Gastroesophageal sphincter (tissue), 4 donors: ENCODE data around the gene TEDC1. TPM values are rescaled to one million over a fixed set of nuclear protein-coding genes. Genes with fewer than 3 reads are reported as not detected.
A peak's percentile ranks its signal among the peaks of the same experiment; 100 is the strongest.

Experiments used
- ATAC-seq: fragments of 150-250 bp; one replicate; pipeline ENCODE4 v1.9.1; 2016; ENCODE audit warnings: mild to moderate bottlenecking, moderate library complexity
- H3K27ac ChIP-seq, 4 donors: fragments of 200-600 bp; sonication (generic) in 3 of 4; 1 replicate in 3 of 4; 2 replicates in 1 of 4; pipeline ENCODE4 v1.5.1; 2016 to 2019
- H3K27me3 ChIP-seq: fragments of 200-600 bp; sonication (generic); one replicate; pipeline ENCODE4 v1.5.1; 2019
- H3K36me3 ChIP-seq, 2 donors: fragments of 200-600 bp; sonication (generic); one replicate each; pipeline ENCODE4 v1.5.1; 2019; ENCODE audit warnings: control low read depth in 1 of 2
- H3K4me1 ChIP-seq, 3 donors: fragments of 200-600 bp; sonication (generic); 1 replicate in 2 of 3; 2 replicates in 1 of 3; pipeline ENCODE4 v1.5.1; 2016 to 2019; ENCODE audit warnings: control low read depth in 2 of 3
- H3K4me3 ChIP-seq, 2 donors: fragments of 200-600 bp; sonication (generic); one replicate each; pipeline ENCODE4 v1.5.1; 2019; ENCODE audit warnings: mild to moderate bottlenecking in 1 of 2, moderate library complexity in 1 of 2
- H3K9me3 ChIP-seq, 3 donors: fragments of 200-600 bp; sonication (generic); one replicate each; pipeline ENCODE4 v1.5.1; 2017 to 2019; ENCODE audit warnings: control low read depth in 2 of 3
- EP300 ChIP-seq: sonication (generic); formaldehyde crosslinking; IDR thresholded peaks from one replicate; pipeline ENCODE4 v1.6.1; 2017; ENCODE audit warnings: antibody characterized with exemption, mild to moderate bottlenecking
- POLR2A ChIP-seq, 2 donors: fragments of 450-650 bp; IDR thresholded peaks; one replicate each; pipeline ENCODE4 v1.6.1; 2017; ENCODE audit warnings: antibody characterized with exemption in 2 of 2, mild to moderate bottlenecking in 2 of 2, moderate library complexity in 1 of 2
- POLR2AphosphoS5 ChIP-seq: sonication (generic); formaldehyde crosslinking; IDR thresholded peaks from one replicate; pipeline ENCODE4 v1.6.1; 2017; ENCODE audit warnings: antibody characterized with exemption
- WGBS, 2 donors: methylation state at CpG; one replicate each; pipeline ENCODE4 v1.1.5; 2018; ENCODE audit warnings: low coverage in 1 of 2; 5-methylcytosine and 5-hydroxymethylcytosine counted together
- total RNA-seq, 4 donors: library from RNA; depleted of rRNA; stranded (reverse); fragments of >200 nt; gene quantifications; one replicate each; pipeline ENCODE4 v1.1.0, GENCODE V29; 2016
- TF ChIP-seq, protein P1 (sequence below), 4 experiments: fragments of 200-600 bp in 2 of 4; fragments of 450-650 bp in 2 of 4; sonication (generic) in 1 of 4; IDR thresholded peaks; one replicate each; pipeline ENCODE4 v1.5.1; 2017 to 2019; ENCODE audit warnings: antibody characterized with exemption in 4 of 4, mild to moderate bottlenecking in 2 of 4, moderate library complexity in 2 of 4

The TEDC1 gene
- total RNA-seq, 4 donors from 2014 or later, result 4.6 to 7.9 (median 5.4) TPM

DNA sequence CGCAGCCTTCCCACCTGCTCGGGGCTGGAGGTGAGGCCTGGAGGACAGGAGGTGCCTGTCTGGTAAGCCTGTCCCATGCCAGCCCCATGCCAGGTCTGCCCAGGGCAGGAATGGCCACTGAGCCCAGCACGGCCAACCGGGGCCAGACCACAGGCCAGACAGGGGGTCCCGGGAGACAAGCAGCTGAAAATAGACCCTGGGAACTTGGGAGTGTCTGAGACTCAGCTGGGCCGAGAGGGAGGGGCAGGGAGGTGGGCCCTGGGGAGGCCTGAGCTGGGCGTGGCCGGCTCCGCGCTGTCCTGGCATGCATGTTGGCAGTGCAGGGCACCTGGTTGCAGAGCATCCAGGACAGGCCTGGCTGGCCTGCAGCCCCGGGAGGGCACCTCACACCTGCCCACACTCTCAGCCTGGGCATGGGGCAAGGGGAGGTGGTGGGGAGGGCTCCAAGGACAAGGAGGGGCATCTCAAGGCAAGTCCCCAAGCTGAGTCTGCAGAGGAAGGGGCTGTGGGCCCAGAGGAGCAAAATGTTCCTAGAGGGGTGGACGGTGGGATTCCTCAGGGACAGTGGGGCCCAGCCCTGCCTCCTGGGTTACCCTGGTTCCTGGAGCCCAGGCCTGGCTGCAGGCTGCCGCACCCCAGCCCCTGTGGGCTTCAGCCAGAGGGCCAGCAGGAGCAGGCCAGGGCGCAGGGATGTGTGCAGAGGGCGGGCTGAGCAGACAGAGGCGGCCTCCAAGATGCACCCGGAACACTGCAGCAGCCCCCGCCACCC, 7.6 kb upstream of the TEDC1 start:
- no CpG with 5 or more reads among the region's 18 CpGs for WGBS, 2 donors
- ATAC-seq, result no peak
- H3K4me3 ChIP-seq, result no peak overlapping the region
- peak overlapping the region; percentile 82 to 97 (median 94) for H3K27ac ChIP-seq
- peaks cover 0 to 17% of the 10 kb centered on the region in 2 donors for H3K36me3 ChIP-seq
- TF ChIP-seq POLR2A (IDR thresholded peaks at IDR 0.05) (no peak), EP300 (no peak), POLR2AphosphoS5 (no peak)
- TF ChIP-seq, protein P1, sequence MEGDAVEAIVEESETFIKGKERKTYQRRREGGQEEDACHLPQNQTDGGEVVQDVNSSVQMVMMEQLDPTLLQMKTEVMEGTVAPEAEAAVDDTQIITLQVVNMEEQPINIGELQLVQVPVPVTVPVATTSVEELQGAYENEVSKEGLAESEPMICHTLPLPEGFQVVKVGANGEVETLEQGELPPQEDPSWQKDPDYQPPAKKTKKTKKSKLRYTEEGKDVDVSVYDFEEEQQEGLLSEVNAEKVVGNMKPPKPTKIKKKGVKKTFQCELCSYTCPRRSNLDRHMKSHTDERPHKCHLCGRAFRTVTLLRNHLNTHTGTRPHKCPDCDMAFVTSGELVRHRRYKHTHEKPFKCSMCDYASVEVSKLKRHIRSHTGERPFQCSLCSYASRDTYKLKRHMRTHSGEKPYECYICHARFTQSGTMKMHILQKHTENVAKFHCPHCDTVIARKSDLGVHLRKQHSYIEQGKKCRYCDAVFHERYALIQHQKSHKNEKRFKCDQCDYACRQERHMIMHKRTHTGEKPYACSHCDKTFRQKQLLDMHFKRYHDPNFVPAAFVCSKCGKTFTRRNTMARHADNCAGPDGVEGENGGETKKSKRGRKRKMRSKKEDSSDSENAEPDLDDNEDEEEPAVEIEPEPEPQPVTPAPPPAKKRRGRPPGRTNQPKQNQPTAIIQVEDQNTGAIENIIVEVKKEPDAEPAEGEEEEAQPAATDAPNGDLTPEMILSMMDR (IDR thresholded peaks at IDR 0.05), result no peak
- H3K27me3 ChIP-seq, result no peaks in the 10 kb centered on the region
- H3K9me3 ChIP-seq, result no peaks in the 10 kb centered on the region
- peaks cover 4 to 100% (median 81%) of the 10 kb centered on the region in 3 donors for H3K4me1 ChIP-seq

- Histone ChIP-seq H3K9me3 (no peaks in the 10 kb centered on the region), H3K27me3 (no peaks in the 10 kb centered on the region), H3K27ac (peak overlapping the region in 3 of 4 donors; percentile 92 to 97 (median 96)), H3K4me1 (peaks cover 4 to 100% (median 89%) of the 10 kb centered on the region in 3 donors), H3K36me3 (peaks cover 0 to 9% of the 10 kb centered on the region in 2 donors), H3K4me3 (no peak overlapping the region)
- TF ChIP-seq POLR2A (IDR thresholded peaks at IDR 0.05) (no peak), POLR2AphosphoS5 (peak; percentile 24)
- no peak for ATAC-seq
- 0 to 33% methylated on average over 2 to 3 of the region's 20 CpGs for WGBS, 2 donors
Measured at GRCh38 chr14:105484069-105484996, 6.7 kb upstream of the TEDC1 start.

DNA sequence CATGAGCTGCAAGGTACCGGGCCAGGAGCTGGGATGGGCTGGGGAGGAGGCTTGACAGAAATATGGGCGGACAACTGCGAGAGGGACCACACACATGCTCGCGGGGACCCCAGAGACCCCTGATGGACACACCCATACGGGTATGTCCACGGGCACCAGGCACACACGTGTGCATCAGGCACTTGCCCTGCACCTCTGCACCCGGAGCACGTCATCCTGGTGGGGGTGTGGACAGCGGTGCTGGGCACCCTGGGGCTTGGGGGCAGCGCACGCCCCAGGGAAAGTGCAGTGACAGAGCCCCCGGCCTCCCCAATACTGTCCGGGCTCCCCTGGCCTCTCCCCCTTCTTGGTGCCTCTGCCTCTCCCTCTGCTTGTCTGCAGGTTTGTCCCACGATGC, 6.1 kb upstream of the TEDC1 start:
- Histone ChIP-seq H3K4me1 (peaks cover 4 to 100% (median 90%) of the 10 kb centered on the region in 3 donors), H3K9me3 (no peaks in the 10 kb centered on the region), H3K27me3 (no peaks in the 10 kb centered on the region), H3K36me3 (peaks cover 0 to 2% of the 10 kb centered on the region in 2 donors), H3K4me3 (no peak overlapping the region), H3K27ac (peak overlapping the region in 3 of 4 donors; percentile 92 to 97 (median 96))
- no peak for ATAC-seq
- WGBS, 2 donors, result 0% methylated on average over 1 of the region's 16 CpGs; no CpG with 5 or more reads in 1 of the 2 donors
- TF ChIP-seq POLR2A (IDR thresholded peaks at IDR 0.05), result no peak
- TF ChIP-seq EP300, result no peak

DNA sequence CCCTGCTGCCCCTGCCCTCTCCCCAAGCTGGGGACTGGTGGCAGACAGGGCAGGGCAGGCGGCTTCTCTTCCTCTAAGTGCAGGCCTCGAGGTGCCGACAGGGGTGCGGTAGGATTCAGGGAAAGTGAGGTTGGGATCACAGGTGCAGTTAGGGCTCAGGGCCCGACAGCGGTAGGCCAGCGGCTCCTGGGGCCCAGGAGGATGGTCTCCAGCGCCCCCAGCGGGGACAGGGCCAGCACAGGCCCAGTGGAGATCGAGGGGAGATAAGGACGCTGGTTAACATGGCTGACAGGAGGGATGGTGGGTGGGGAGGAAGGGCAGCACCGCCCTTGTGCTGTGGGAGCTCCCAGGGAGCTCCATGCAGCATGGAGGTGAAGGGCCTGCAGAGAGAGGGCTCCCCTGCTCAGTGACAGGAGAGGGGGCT, 5.3 kb upstream of the TEDC1 start:
- Histone ChIP-seq H3K27me3 (no peaks in the 10 kb centered on the region), H3K36me3 (no peaks in the 10 kb centered on the region), H3K27ac (peak overlapping the region in 3 of 4 donors; percentile 92 to 97 (median 96)), H3K9me3 (no peaks in the 10 kb centered on the region), H3K4me3 (peak overlapping the region in 1 of 2 donors; percentile 61), H3K4me1 (peaks cover 4 to 95% (median 82%) of the 10 kb centered on the region in 3 donors)
- TF ChIP-seq POLR2AphosphoS5, result no peak
- TF ChIP-seq, protein P1 (IDR thresholded peaks at IDR 0.05), result peak in 1 of 4 experiments; percentile 5
- no peak for TF ChIP-seq POLR2A (IDR thresholded peaks at IDR 0.05)
- no peak for TF ChIP-seq EP300
- 34% methylated on average over 8 of the region's 12 CpGs; no CpG with 5 or more reads in 1 of the 2 donors for WGBS, 2 donors
- ATAC-seq, result no peak

DNA sequence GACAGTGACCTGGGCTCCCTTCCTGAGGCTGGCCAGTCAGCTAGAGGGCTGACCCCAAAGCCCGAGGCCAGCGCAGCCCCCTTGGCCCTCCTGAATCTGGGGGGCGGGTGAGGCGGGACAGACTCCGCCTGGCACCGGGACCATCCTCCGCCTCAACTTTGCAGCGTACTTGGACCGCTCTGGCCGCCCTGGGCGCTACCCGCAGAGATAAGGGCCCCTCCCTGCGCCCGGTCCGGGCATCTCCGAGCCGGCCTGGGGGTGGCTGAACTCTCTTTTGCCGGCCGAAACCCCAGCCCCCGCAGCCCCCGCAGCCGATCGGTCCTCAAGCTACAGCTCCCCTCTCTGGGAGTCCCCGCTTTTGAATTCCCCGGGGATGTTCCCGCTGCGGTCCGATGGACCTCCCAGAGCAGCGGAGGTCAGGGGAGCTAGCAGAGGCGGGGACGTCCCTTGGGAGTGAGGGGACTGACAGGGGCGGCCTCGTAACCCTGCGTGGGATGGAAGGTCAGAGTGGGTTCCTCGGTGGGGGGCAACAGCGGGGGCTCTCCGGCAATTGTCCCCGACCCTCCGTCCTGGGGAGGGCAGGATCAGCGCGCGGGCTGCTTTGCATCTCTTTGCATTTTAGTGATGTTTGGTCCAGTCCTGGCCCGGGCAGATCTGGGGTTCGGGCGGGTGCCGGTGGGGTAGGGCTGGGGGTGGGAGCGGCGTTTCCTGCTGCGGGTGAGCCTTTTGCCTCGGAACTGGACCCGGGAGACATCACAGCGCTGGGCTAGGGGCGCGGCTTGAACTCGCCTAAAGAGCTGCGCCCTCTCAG, 4.7 kb upstream of the TEDC1 start, which contains the start of gene CRIP1:
Gene CRIP1 (plus strand): TSS at position 724 of the 811 bp plus-strand sequence. CDS start 374 bp downstream, outside the sequence.
- no peaks in the 10 kb centered on the region for H3K9me3 ChIP-seq
- H3K4me1 ChIP-seq, result peaks cover 4 to 91% (median 78%) of the 10 kb centered on the region in 3 donors
- 41% methylated on average over 3 of the region's 56 CpGs; no CpG with 5 or more reads in 1 of the 2 donors for WGBS, 2 donors
- no peaks in the 10 kb centered on the region for H3K36me3 ChIP-seq
- no peaks in the 10 kb centered on the region for H3K27me3 ChIP-seq
- TF ChIP-seq EP300, result no peak
- TF ChIP-seq POLR2AphosphoS5, result no peak
- TF ChIP-seq, protein P1 (IDR thresholded peaks at IDR 0.05), result no peak
- no peak for TF ChIP-seq POLR2A (IDR thresholded peaks at IDR 0.05)
- peak within 1 kb of the TSS; percentile 70 to 97 (median 94) for H3K27ac ChIP-seq
- ATAC-seq, result no peak
- H3K4me3 ChIP-seq, result peak within 1 kb of the TSS; percentile 28 to 61
